Measurements from ENCODE around the gene TRUB2. TPM values are rescaled to one million over a fixed set of nuclear protein-coding genes. Genes with fewer than 3 reads are reported as not detected.

Gene TRUB2
- total and polyA plus RNA-seq, 2 of the 13 experiments (the other 11 are each of a cell fraction or from before 2014, with no cell fraction given), result 22.3 to 41.2 TPM

- no peak for TF ChIP-seq ZBTB10 (CRISPR knock-in tag; IDR thresholded peaks at IDR 0.05; ENCODE audit: borderline replicate concordance)
- no peak for TF ChIP-seq KIAA2018 (CRISPR knock-in tag; IDR thresholded peaks at IDR 0.05; ENCODE audit: borderline replicate concordance)
- TF ChIP-seq ZNF784 (CRISPR knock-in tag; IDR thresholded peaks at IDR 0.05; ENCODE audit: borderline replicate concordance), result no peak
- TF ChIP-seq THAP9 (CRISPR knock-in tag; IDR thresholded peaks at IDR 0.05; ENCODE audit: borderline replicate concordance), result no peak
- no peak for TF ChIP-seq PBX3 (CRISPR knock-in tag; IDR thresholded peaks at IDR 0.05; ENCODE audit: borderline replicate concordance)
- TF ChIP-seq ZGPAT (CRISPR knock-in tag; IDR thresholded peaks at IDR 0.05), result no peak
- no peak for TF ChIP-seq SMAD3 (CRISPR knock-in tag; IDR thresholded peaks at IDR 0.05)
- TF ChIP-seq IRF9 (CRISPR knock-in tag; IDR thresholded peaks at IDR 0.05; ENCODE audit: borderline replicate concordance), result no peak
These were observed 24.9 kb downstream of the TRUB2 start (continued) for GRCh38 chr9:128297221-128297773.
